SU-DHL-6 (cell line): ENCODE measurements around the gene IL3.

ENCODE experiments used
- H2AFZ ChIP-seq: fragments of 200-600 bp; sonication (generic); 2 replicates; pipeline ENCODE4 v1.6.1; 2014; ENCODE audit warnings: low read depth, mild to moderate bottlenecking, moderate library complexity, mixed read lengths, antibody characterized with exemption, low read length; ENCODE audit not compliant: severe bottlenecking
- H3F3A ChIP-seq: fragments of 200-600 bp; shearing (Covaris generic); 2 replicates; pipeline ENCODE4 v1.6.0; 2016; ENCODE audit warnings: antibody characterized with exemption, mild to moderate bottlenecking; ENCODE audit not compliant: insufficient read depth
- H3K27ac ChIP-seq: fragments of 200-600 bp; sonication (generic); 2 replicates; pipeline ENCODE4 v1.5.1; 2016; ENCODE audit warnings: low read depth, mild to moderate bottlenecking, low read length, moderate library complexity, mixed read lengths
- H3K27me3 ChIP-seq: fragments of 200-600 bp; sonication (generic), shearing (Covaris generic); 2 replicates; pipeline ENCODE4 v1.6.0; 2014; ENCODE audit warnings: mild to moderate bottlenecking, low read length
- H3K36me3 ChIP-seq: fragments of 200-600 bp; sonication (generic); 2 replicates; pipeline ENCODE4 v1.6.1; 2014; ENCODE audit warnings: mild to moderate bottlenecking, low read length, mixed read lengths
- H3K4me2 ChIP-seq: fragments of 300-600, 200-600 bp; shearing (Covaris generic), sonication (generic); 2 replicates; pipeline ENCODE4 v1.6.0; 2014; ENCODE audit warnings: low read length, low read depth, mild to moderate bottlenecking; ENCODE audit not compliant: poor library complexity, severe bottlenecking
- H3K4me3 ChIP-seq: fragments of 200-600 bp; sonication (generic); 2 replicates; pipeline ENCODE4 v1.5.1; 2014; ENCODE audit warnings: antibody characterized with exemption, low read length, mild to moderate bottlenecking, mixed read lengths; ENCODE audit not compliant: insufficient read depth, poor library complexity, severe bottlenecking
- H3K79me2 ChIP-seq: fragments of 200-600 bp; sonication (generic); 2 replicates; pipeline ENCODE4 v1.6.1; 2014; ENCODE audit warnings: mild to moderate bottlenecking, low read length, moderate library complexity; ENCODE audit not compliant: insufficient read depth
- H3K9ac ChIP-seq: fragments of 200-600 bp; sonication (generic); 2 replicates; pipeline ENCODE4 v1.7.0; 2014; ENCODE audit warnings: mild to moderate bottlenecking, low read length
- H3K9me2 ChIP-seq: fragments of 200-600 bp; sonication (generic); replicated peaks from 2 replicates; pipeline ENCODE4 v1.6.1; 2014; ENCODE audit warnings: low read length; ENCODE audit not compliant: insufficient read depth
- H3K9me3 ChIP-seq: fragments of 200-600 bp; sonication (generic); 2 replicates; pipeline ENCODE4 v1.6.1; 2014; ENCODE audit warnings: low read length, mixed read lengths; ENCODE audit not compliant: insufficient read depth
- H4K20me1 ChIP-seq: fragments of 200-600 bp; sonication (generic); 2 replicates; pipeline ENCODE4 v1.6.1; 2014; ENCODE audit warnings: low read depth, mild to moderate bottlenecking, antibody characterized with exemption, low read length, moderate library complexity, mixed read lengths
- CTCF ChIP-seq: fragments of 200-600 bp; sonication (generic); IDR thresholded peaks from one replicate; pipeline ENCODE4 v1.5.1; 2017; ENCODE audit warnings: antibody characterized with exemption, mild to moderate bottlenecking, low read length, moderate library complexity; ENCODE audit not compliant: insufficient read depth, poor library complexity, severe bottlenecking
- EZH2phosphoT487 ChIP-seq: fragments of 200-600 bp; sonication (generic), shearing (Covaris generic); conservative IDR thresholded peaks from 2 replicates; pipeline ENCODE4 v1.6.1; 2018; ENCODE audit warnings: mild to moderate bottlenecking, antibody characterized with exemption, low read length, moderate library complexity, mixed read lengths

The IL3 gene

GRCh38 chr5:132098621-132099020, 38.2 kb downstream of the IL3 start:
- no peaks in the 10 kb centered on the region for H3K27me3 ChIP-seq
- H3K36me3 ChIP-seq = no peaks in the 10 kb centered on the region
- no peak for TF ChIP-seq EZH2phosphoT487
- no peak for TF ChIP-seq CTCF

GRCh38 chr5:132099076-132099748, 38.8 kb downstream of the IL3 start:
- Histone ChIP-seq H2AFZ (no peak overlapping the region), H4K20me1 (no peaks in the 10 kb centered on the region), H3K9me3 (no peaks in the 10 kb centered on the region), H3K9ac (no peak overlapping the region), H3K36me3 (no peaks in the 10 kb centered on the region), H3F3A (no peaks in the 10 kb centered on the region), H3K4me3 (no peak overlapping the region), H3K27ac (no peak overlapping the region), H3K4me2 (no peak overlapping the region), H3K79me2 (no peaks in the 10 kb centered on the region), H3K9me2 (no peaks in the 10 kb centered on the region), H3K27me3 (no peaks in the 10 kb centered on the region)
- TF ChIP-seq EZH2phosphoT487 (no peak), CTCF (no peak)

More at GRCh38 chr5:132098621-132099020, 38.2 kb downstream of the IL3 start:
- Histone ChIP-seq H2AFZ (no peak overlapping the region), H4K20me1 (no peaks in the 10 kb centered on the region), H3K27ac (no peak overlapping the region), H3K4me2 (no peak overlapping the region), H3K4me3 (no peak overlapping the region), H3K79me2 (no peaks in the 10 kb centered on the region), H3F3A (no peaks in the 10 kb centered on the region), H3K9me2 (no peaks in the 10 kb centered on the region), H3K9ac (no peak overlapping the region), H3K9me3 (no peaks in the 10 kb centered on the region)

GRCh38 chr5:132099905-132100304, 39.5 kb downstream of the IL3 start:
- TF ChIP-seq EZH2phosphoT487 = no peak
- no peak for TF ChIP-seq CTCF
- Histone ChIP-seq H3K4me2 (no peak overlapping the region), H3K27me3 (no peaks in the 10 kb centered on the region), H3F3A (no peaks in the 10 kb centered on the region), H3K79me2 (no peaks in the 10 kb centered on the region), H3K36me3 (no peaks in the 10 kb centered on the region), H3K4me3 (no peak overlapping the region), H2AFZ (no peak overlapping the region), H3K9me2 (no peaks in the 10 kb centered on the region), H3K27ac (no peak overlapping the region), H3K9ac (no peak overlapping the region), H3K9me3 (no peaks in the 10 kb centered on the region), H4K20me1 (no peaks in the 10 kb centered on the region)
